ENCODE results near the gene SERPINA12. TPM values are rescaled to one million over a fixed set of nuclear protein-coding genes. Genes with fewer than 3 reads are reported as not detected.

The SERPINA12 gene
- total RNA-seq, 4 donors from 2014 or later: not detected

DNA sequence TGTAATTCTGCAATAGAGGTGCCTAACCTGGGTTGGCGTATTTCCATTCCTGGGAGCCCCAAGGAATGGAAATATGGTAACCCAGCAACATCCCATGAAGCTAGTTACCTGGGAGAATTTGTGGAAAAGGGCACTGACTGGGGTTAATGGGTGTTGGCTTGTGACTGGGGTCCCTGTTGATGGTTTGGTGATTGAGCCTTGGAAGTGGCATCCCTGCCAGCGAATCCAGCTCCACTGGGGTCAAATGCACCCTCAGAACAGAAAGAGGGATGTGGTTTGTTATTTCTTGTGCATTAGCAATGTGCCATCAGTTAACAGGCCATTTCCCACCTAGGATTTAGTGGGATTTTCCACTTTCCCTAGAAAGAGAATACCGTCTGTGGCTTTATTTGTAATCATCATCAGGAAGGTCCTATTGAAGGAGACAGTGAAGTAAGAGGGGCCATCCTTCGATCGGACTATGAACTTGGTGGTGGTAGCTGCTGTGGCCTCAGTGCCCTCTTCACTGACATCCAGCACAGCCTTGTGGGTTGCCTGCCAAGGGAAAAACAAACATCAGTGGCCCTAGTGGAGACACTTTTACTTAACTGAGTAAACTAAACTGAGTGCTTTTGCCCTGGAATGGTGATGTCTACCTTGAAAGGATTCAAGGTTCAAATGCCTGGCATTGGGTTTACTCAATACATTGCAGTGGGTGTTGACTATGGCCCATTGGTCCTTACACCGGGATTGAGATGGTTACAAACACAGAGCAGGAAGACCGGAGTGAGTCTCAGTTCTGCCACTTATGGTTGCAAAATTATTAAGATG, 46.3 kb downstream of the SERPINA12 start:
- TF ChIP-seq, protein P1, sequence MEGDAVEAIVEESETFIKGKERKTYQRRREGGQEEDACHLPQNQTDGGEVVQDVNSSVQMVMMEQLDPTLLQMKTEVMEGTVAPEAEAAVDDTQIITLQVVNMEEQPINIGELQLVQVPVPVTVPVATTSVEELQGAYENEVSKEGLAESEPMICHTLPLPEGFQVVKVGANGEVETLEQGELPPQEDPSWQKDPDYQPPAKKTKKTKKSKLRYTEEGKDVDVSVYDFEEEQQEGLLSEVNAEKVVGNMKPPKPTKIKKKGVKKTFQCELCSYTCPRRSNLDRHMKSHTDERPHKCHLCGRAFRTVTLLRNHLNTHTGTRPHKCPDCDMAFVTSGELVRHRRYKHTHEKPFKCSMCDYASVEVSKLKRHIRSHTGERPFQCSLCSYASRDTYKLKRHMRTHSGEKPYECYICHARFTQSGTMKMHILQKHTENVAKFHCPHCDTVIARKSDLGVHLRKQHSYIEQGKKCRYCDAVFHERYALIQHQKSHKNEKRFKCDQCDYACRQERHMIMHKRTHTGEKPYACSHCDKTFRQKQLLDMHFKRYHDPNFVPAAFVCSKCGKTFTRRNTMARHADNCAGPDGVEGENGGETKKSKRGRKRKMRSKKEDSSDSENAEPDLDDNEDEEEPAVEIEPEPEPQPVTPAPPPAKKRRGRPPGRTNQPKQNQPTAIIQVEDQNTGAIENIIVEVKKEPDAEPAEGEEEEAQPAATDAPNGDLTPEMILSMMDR (IDR thresholded peaks at IDR 0.05): no peak
- no peak for TF ChIP-seq EP300 (IDR thresholded peaks at IDR 0.05)
- TF ChIP-seq POLR2A (IDR thresholded peaks at IDR 0.05): no peak

DNA sequence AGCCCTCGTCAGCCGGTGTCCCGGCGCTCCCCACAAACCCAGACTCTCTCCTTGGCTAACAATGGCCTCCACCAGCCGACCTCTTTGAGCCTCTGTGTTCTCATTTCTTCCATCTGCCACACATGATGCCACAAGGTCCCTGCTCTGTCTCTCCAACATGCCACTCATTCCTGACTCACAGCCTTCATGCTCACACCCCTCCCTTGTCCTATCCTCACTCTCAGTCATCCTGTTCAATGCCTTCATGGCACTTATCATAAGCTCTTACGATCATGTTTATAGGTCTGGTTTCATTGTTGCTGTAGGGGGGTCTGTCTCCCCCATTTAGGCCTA, 47.1 kb downstream of the SERPINA12 start:
- H3K36me3 ChIP-seq: no peaks in the 10 kb centered on the region
- H3K27ac ChIP-seq: no peak overlapping the region
- DNase-seq (ENCODE audit: low spot score in 2 of 2): no peak
- WGBS, 2 donors: 87 to 89% methylated on average over 6 of the region's 6 CpGs
- H3K4me3 ChIP-seq: no peak overlapping the region
- no peaks in the 10 kb centered on the region for H3K27me3 ChIP-seq
- peaks cover 0 to 35% (median 0%) of the 10 kb centered on the region in 4 donors for H3K9me3 ChIP-seq
- no peak for TF ChIP-seq EP300 (IDR thresholded peaks at IDR 0.05)
- no peak for TF ChIP-seq POLR2A (IDR thresholded peaks at IDR 0.05)
- TF ChIP-seq, protein P1 (IDR thresholded peaks at IDR 0.05): no peak
- no peaks in the 10 kb centered on the region for H3K4me1 ChIP-seq

More for the DNA sequence above, 46.3 kb downstream of the SERPINA12 start:
- no peak for DNase-seq (ENCODE audit: low spot score in 2 of 2)
- H3K36me3 ChIP-seq: no peaks in the 10 kb centered on the region
- 90 to 92% methylated on average over 7 of the region's 7 CpGs for WGBS, 2 donors
- peaks cover 0 to 27% (median 0%) of the 10 kb centered on the region in 4 donors for H3K9me3 ChIP-seq
- no peak overlapping the region for H3K27ac ChIP-seq
- no peaks in the 10 kb centered on the region for H3K4me1 ChIP-seq
- H3K4me3 ChIP-seq: no peak overlapping the region
- no peaks in the 10 kb centered on the region for H3K27me3 ChIP-seq

DNA sequence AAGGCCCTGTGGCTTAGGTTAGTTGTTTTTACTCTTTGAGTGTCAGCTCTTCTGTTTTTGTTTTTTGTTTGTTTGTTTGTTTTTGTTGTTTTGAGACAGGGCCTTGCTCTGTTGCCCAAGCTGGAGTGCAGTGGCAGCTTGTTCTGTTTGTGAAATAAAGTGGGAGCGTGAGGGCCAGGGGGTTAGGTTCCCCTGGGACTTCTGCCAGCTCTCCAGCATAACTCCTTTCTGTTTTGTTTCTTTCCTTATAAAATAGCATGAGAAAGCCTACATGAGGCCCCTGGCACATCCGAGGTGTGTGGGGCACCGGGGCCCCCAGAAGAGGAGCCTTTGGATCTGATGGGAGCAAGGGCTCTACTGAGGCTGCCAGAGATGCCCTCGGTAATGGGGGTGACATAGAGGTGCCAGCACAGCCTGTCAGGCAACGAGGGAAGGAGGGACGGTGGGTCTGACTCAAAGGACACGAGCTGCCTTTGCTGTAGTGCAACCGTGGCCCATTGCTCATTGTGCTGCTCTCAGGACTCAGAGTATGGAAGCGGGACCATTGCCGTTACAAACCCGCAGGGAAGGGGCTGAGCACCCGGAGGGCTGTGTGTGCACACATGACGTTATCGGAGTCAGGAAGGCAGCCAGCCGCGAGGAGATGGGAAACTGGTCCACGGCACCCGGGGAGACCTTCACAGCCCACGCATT, 47.6 kb downstream of the SERPINA12 start:
- WGBS, 2 donors: 79 to 83% methylated on average over 18 to 19 of the region's 19 CpGs
- TF ChIP-seq POLR2A (IDR thresholded peaks at IDR 0.05) (no peak), EP300 (IDR thresholded peaks at IDR 0.05) (no peak)
- TF ChIP-seq, protein P1 (IDR thresholded peaks at IDR 0.05): no peak
- DNase-seq (ENCODE audit: low spot score in 2 of 2): no peak

DNA sequence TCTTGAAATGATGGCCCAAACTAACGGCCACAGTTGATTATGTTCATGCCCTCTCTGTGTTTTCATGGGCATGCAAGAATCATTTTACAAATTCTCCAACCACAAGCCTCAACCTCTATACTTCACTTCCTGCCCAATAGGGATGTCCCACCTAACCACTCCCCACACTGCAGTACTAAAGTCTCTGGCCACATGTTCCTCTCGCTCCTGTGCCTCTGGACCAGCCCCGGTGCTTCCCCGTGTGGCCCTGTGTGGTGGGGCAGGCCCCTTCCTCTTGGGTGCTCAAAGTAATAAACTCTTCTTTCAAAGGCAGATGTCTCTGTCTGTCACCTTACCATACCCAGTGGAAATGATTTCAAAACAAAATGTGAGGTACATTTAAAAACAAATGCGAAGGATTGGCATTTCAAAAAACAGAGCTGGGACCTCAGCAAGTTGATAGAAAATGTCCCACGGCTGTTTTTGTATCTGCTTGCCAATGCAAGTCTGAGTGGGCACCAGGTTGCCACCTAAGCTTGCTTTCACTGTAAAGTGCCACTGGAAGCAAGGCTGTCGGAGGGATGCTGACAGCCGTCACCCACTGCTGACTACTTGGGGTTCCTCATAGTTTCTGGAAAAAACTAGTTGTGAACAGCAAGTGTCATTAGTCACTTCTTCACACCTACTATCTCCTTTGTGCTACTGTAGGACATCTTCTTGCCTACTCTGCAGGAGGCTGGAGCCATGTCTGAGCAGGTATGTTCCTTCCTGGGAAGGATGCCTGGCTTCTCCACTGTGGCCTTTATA, 48.4 kb downstream of the SERPINA12 start:
- H3K27me3 ChIP-seq: no peaks in the 10 kb centered on the region
- H3K4me3 ChIP-seq: no peak overlapping the region
- no peaks in the 10 kb centered on the region for H3K4me1 ChIP-seq
- TF ChIP-seq POLR2A (IDR thresholded peaks at IDR 0.05): no peak
- DNase-seq (ENCODE audit: low spot score in 2 of 2): no peak
- 67 to 79% methylated on average over 8 of the region's 8 CpGs for WGBS, 2 donors
- peaks cover 0 to 40% (median 0%) of the 10 kb centered on the region in 4 donors for H3K9me3 ChIP-seq
- no peak overlapping the region for H3K27ac ChIP-seq
- H3K36me3 ChIP-seq: no peaks in the 10 kb centered on the region

More for the DNA sequence above, 47.6 kb downstream of the SERPINA12 start:
- Histone ChIP-seq H3K27me3 (no peaks in the 10 kb centered on the region), H3K9me3 (peaks cover 0 to 39% (median 0%) of the 10 kb centered on the region in 4 donors), H3K4me1 (no peaks in the 10 kb centered on the region), H3K36me3 (no peaks in the 10 kb centered on the region), H3K27ac (no peak overlapping the region), H3K4me3 (no peak overlapping the region)

DNA sequence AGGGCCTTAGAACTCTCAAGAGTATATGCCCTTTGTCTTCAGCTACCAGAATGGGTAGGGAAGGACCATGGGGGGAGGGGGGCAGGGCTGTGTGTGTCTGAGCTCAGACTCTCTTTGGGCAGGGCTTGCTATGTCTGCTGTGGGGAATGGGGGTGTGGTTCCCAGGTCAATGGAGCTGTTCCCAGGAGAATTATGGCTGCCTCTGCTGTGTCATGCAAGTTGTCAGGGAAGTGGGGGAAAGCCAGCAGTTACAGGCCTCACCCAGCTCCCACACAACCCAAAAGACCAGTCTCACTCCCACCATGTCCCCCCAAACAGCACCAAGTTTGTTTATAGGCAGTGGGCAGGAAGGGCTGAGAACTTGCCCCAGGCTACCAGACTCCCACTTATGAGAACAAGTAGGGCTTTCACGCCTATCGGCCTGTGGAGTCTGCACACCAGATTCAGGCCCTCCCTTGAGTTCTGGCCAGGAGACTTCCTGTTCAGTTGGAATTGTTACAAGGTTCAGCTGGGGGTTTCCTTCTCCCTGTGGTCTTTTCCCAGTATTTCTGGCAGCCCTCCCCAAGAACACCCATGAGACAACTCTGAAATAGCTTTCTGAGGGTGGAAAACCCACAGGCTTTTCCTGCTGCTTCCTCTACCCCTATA, 50.6 kb downstream of the SERPINA12 start:
- DNase-seq (ENCODE audit: low spot score in 2 of 2): no peak
- Histone ChIP-seq H3K27ac (no peak overlapping the region), H3K9me3 (peaks cover 0 to 31% (median 0%) of the 10 kb centered on the region in 4 donors), H3K4me1 (no peaks in the 10 kb centered on the region), H3K36me3 (no peaks in the 10 kb centered on the region), H3K27me3 (no peaks in the 10 kb centered on the region), H3K4me3 (no peak overlapping the region)
- TF ChIP-seq POLR2A (IDR thresholded peaks at IDR 0.05) (no peak), EP300 (IDR thresholded peaks at IDR 0.05) (no peak)
- TF ChIP-seq, protein P1 (IDR thresholded peaks at IDR 0.05): no peak
- WGBS, 2 donors: 6 to 10% methylated on average over 2 of the region's 2 CpGs
